B cell (primary cell): ENCODE results near the gene TMEM207.

ENCODE experiments used
- EZH2 ChIP-seq: IDR thresholded peaks from 2 replicates; pipeline ENCODE4 v1.6.1; 2012; ENCODE audit warnings: borderline replicate concordance, low read depth, mild to moderate bottlenecking, moderate library complexity, low read length; ENCODE audit not compliant: insufficient read depth, poor library complexity, severe bottlenecking
- TF ChIP-seq, protein P1 (sequence below): fragments of 200-600 bp; IDR thresholded peaks from one replicate; pipeline ENCODE4 v1.8.0; 2022; ENCODE audit warnings: antibody characterized with exemption, mild to moderate bottlenecking

DNA sequence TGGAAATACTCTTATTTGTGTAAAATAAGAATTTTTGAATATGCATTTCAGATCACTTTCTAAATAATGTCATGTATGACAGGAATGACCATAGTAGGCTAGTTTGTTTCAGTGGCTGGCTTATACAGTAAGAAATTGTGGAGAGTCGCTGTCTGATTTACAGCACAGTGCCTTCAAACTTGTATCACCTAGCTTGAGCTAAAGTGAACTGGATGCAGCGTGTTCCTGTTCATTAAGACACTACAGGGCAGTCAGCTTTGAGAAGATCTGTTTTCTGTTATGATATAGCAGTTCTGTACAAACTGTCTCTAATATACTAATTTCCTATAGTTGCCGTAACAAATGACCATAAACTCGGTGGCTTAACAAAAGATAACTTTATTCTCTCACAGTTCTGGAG lies 51.8 kb downstream of the TMEM207 start:
- TF ChIP-seq, protein P1, sequence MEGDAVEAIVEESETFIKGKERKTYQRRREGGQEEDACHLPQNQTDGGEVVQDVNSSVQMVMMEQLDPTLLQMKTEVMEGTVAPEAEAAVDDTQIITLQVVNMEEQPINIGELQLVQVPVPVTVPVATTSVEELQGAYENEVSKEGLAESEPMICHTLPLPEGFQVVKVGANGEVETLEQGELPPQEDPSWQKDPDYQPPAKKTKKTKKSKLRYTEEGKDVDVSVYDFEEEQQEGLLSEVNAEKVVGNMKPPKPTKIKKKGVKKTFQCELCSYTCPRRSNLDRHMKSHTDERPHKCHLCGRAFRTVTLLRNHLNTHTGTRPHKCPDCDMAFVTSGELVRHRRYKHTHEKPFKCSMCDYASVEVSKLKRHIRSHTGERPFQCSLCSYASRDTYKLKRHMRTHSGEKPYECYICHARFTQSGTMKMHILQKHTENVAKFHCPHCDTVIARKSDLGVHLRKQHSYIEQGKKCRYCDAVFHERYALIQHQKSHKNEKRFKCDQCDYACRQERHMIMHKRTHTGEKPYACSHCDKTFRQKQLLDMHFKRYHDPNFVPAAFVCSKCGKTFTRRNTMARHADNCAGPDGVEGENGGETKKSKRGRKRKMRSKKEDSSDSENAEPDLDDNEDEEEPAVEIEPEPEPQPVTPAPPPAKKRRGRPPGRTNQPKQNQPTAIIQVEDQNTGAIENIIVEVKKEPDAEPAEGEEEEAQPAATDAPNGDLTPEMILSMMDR: no peak
- no peak for TF ChIP-seq EZH2
